DND-41 (cell line): ENCODE results near the gene TEKT2.

Experiments used
- CTCF ChIP-seq: IDR thresholded peaks from 2 replicates; pipeline ENCODE4 v1.5.1; 2012; ENCODE audit warnings: borderline replicate concordance, low read length, moderate library complexity, mild to moderate bottlenecking; ENCODE audit not compliant: poor library complexity, severe bottlenecking; ENCODE audit errors: extremely low read depth
- EZH2 ChIP-seq: IDR thresholded peaks from 3 replicates; pipeline ENCODE4 v1.6.1; 2012; ENCODE audit warnings: borderline replicate concordance, low read depth, mild to moderate bottlenecking, moderate library complexity, low read length, inconsistent platforms; ENCODE audit not compliant: severe bottlenecking

GRCh38 chr1:36098650-36099365, 14.9 kb downstream of the TEKT2 start:
- TF ChIP-seq CTCF (no peak), EZH2 (no peak)
